Ovary (tissue), 3 donors: ENCODE measurements around the gene SRD5A1.

Experiments used
- CTCF ChIP-seq, 3 donors: fragments of 450-650 bp in 2 of 3; fragments of 200-600 bp in 1 of 3; IDR thresholded peaks; one replicate each; pipeline versions ENCODE4 v1.5.1 to v1.8.0; 2016 to 2022; ENCODE audit warnings: antibody characterized with exemption in 3 of 3, mild to moderate bottlenecking in 1 of 3
- EP300 ChIP-seq: sonication (generic); formaldehyde crosslinking; IDR thresholded peaks from one replicate; pipeline ENCODE4 v1.6.1; 2017; ENCODE audit warnings: antibody characterized with exemption
- POLR2A ChIP-seq: fragments of 450-650 bp; IDR thresholded peaks from one replicate; pipeline ENCODE4 v1.6.1; 2017; ENCODE audit warnings: antibody characterized with exemption, mild to moderate bottlenecking, moderate library complexity
- donor health status: DM: no; HTN: no; CAD: no.

DNA sequence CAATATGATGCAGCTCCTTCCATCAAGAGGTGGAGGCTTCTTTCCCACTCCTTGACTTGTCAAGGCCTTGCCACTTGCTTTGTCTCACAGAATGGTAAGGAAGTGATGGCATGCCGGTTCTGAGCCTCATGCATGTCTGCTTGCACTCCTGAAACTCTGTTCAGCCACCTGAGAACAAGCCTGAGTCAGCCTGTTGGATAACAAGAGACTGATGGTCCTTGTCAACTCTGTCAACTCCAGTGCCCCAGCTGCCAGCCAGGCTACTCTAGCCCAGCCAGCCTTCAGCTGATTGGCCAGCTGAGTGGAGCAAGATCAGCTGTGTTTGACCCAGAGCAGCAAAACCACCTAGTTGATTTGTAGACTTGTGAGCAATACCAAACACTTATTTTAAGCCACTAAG, 75.6 kb downstream of the SRD5A1 start:
- TF ChIP-seq POLR2A (no peak), CTCF (IDR thresholded peaks at IDR 0.05) (no peak), EP300 (no peak)
